ENCODE measurements around the gene DSTN.
A peak's percentile ranks its signal among the peaks of the same experiment; 100 is the strongest.

Gene DSTN

GRCh38 chr20:17568045-17568788 lies 1.7 kb upstream of the DSTN start:
- H3K27me3 ChIP-seq (replicated peaks; ENCODE audit: control insufficient read depth, insufficient read depth, low read length): no peaks in the 10 kb centered on the region
- no peaks in the 10 kb centered on the region for H3K36me3 ChIP-seq (ENCODE audit: control insufficient read depth, insufficient read depth, low read length, severe bottlenecking)
- H3K4me3 ChIP-seq (ENCODE audit: low read length): peak overlapping the region; percentile 99
- DNase-seq (ENCODE audit: low read depth): no peak
- peak overlapping the region; percentile 87 for H3K9ac ChIP-seq (ENCODE audit: low read length)
- H3K4me1 ChIP-seq (ENCODE audit: control insufficient read depth, insufficient read depth, low read length): peaks cover 37% of the 10 kb centered on the region
- no peaks in the 10 kb centered on the region for H3K9me3 ChIP-seq (ENCODE audit: control insufficient read depth, low read length)

DNA sequence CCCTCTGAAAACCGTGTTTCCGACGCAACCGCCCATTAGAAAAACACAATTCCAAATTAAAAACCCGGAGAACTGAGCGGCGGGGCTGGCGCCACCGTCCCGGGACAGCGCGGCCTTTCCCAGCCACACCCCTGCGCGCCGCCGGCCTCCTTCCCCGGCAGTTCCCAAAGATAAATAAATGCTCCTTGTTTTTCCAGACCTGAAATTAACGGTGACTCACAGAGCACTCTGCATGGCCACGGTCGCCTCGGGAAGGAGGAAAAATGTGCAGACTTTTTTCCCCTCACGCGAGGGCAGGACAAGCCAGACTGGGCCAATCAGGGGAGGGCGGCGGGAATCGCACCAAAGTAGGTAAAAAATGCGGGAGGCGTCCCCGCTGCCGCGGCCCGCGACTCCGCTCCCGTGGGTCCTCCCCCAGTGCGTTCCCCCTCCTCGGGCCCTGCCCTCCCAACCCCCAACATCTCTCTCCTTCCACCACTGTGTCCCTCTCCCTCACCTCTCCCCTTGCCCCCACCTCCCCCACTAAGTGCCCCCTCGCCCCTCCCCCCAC lies 828 bp upstream of the DSTN start:
- Histone ChIP-seq H3K9ac (ENCODE audit: low read length) (peak overlapping the region; percentile 87), H3K27me3 (replicated peaks; ENCODE audit: control insufficient read depth, insufficient read depth, low read length) (no peaks in the 10 kb centered on the region), H3K36me3 (ENCODE audit: control insufficient read depth, insufficient read depth, low read length, severe bottlenecking) (no peaks in the 10 kb centered on the region), H3K4me1 (ENCODE audit: control insufficient read depth, insufficient read depth, low read length) (peaks cover 45% of the 10 kb centered on the region), H3K9me3 (ENCODE audit: control insufficient read depth, low read length) (no peaks in the 10 kb centered on the region), H3K4me3 (ENCODE audit: low read length) (peak overlapping the region; percentile 99)
- DNase-seq (ENCODE audit: low read depth): peak; percentile 98

DNA sequence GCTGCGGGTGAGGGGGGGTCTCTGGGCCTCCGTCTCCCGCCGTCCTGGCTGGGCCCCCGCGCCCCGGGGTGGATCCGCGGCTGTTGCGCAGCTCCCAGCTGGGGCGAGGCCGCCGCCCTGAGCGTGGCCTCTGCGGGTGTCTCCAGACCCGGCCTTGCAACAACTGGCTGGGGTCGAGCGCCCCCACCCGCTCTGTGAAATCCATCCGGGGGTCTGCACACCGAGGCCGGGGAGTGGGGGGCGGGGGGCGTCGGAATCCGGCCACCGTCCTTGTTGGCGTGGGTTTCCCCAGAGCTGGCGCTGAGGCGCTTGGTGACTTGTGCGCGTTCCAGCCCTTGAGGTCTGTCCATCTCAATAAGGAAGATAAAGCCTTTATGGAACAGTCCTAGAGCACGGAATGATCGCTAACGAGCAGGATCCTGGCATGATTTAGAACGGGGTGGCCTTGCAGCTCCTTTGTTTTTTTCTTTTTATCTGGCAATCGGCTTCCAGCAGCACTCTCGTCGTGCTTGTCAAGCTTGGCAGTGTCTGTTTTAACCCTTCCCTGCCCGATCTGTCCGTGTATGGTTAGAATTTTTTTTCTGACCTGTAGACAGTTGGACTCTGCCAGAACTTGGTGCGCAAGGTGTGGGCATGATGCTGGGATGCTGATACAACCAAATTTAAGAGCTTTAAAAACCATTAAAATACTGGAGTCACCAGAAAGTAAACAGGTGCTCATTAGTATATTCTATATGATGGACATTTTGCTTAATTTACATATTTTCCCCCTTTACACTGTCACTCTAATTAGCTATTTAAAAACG lies 675 bp downstream of the DSTN start:
- Histone ChIP-seq H3K27me3 (replicated peaks; ENCODE audit: control insufficient read depth, insufficient read depth, low read length) (no peaks in the 10 kb centered on the region), H3K9me3 (ENCODE audit: control insufficient read depth, low read length) (no peaks in the 10 kb centered on the region), H3K4me1 (ENCODE audit: control insufficient read depth, insufficient read depth, low read length) (peaks cover 47% of the 10 kb centered on the region), H3K4me3 (ENCODE audit: low read length) (peak overlapping the region; percentile 99), H3K36me3 (ENCODE audit: control insufficient read depth, insufficient read depth, low read length, severe bottlenecking) (no peaks in the 10 kb centered on the region), H3K9ac (ENCODE audit: low read length) (peak overlapping the region; percentile 99)
- peak; percentile 73 for DNase-seq (ENCODE audit: low read depth)

DNA sequence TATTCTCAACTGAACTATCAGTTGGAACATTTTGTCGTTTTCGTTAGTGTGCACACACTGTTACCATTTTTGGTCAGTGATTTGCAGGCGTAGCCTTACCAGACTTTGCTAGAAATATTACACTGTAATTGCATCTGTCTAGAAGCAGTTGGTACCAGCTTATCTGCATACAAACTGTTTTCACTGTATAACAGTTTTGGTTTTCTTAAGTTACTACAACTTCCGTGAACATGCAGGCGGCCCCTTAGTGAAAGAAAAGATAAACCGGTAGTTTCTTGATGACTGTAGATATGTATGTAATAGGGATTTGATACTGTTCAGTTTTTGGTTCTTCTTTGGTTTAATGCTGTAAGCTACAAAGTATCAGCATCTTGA lies 1.3 kb downstream of the DSTN start:
- DNase-seq (ENCODE audit: low read depth): peak; percentile 53
- Histone ChIP-seq H3K27me3 (replicated peaks; ENCODE audit: control insufficient read depth, insufficient read depth, low read length) (no peaks in the 10 kb centered on the region), H3K9me3 (ENCODE audit: control insufficient read depth, low read length) (no peaks in the 10 kb centered on the region), H3K9ac (ENCODE audit: low read length) (peak overlapping the region; percentile 99), H3K4me3 (ENCODE audit: low read length) (peak overlapping the region; percentile 99), H3K4me1 (ENCODE audit: control insufficient read depth, insufficient read depth, low read length) (peaks cover 46% of the 10 kb centered on the region), H3K36me3 (ENCODE audit: control insufficient read depth, insufficient read depth, low read length, severe bottlenecking) (peaks cover 4% of the 10 kb centered on the region)

GRCh38 chr20:17572034-17572638 lies 2.3 kb downstream of the DSTN start:
- Histone ChIP-seq H3K36me3 (ENCODE audit: control insufficient read depth, insufficient read depth, low read length, severe bottlenecking) (peaks cover 8% of the 10 kb centered on the region), H3K4me1 (ENCODE audit: control insufficient read depth, insufficient read depth, low read length) (peaks cover 46% of the 10 kb centered on the region), H3K9ac (ENCODE audit: low read length) (peak overlapping the region; percentile 99), H3K9me3 (ENCODE audit: control insufficient read depth, low read length) (no peaks in the 10 kb centered on the region), H3K27me3 (replicated peaks; ENCODE audit: control insufficient read depth, insufficient read depth, low read length) (no peaks in the 10 kb centered on the region), H3K4me3 (ENCODE audit: low read length) (peak overlapping the region; percentile 99)
- DNase-seq (ENCODE audit: low read depth): peak; percentile 43

DNA sequence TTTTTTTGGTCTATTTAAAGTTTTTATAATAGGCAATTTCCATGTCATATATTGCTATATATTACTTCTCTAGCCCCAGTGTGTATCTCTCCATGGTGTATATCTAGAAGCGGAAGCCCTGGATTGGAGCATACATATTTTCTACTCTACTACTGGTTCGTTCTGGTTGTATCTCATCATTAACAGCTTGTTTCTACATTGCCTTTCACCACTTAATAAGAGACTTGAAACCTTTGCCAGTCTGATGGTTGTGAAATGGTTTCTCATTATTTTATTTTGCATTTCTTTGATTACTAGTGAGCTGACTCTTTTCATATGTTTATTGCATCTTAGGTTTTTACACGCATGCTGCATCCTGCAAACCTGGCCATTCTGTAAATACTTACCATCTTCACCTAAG lies 3.6 kb downstream of the DSTN start:
- peaks cover 8% of the 10 kb centered on the region for H3K36me3 ChIP-seq (ENCODE audit: control insufficient read depth, insufficient read depth, low read length, severe bottlenecking)
- DNase-seq (ENCODE audit: low read depth): no peak
- H3K4me1 ChIP-seq (ENCODE audit: control insufficient read depth, insufficient read depth, low read length): peaks cover 41% of the 10 kb centered on the region
- no peaks in the 10 kb centered on the region for H3K9me3 ChIP-seq (ENCODE audit: control insufficient read depth, low read length)
- H3K9ac ChIP-seq (ENCODE audit: low read length): peak overlapping the region; percentile 99
- H3K27me3 ChIP-seq (replicated peaks; ENCODE audit: control insufficient read depth, insufficient read depth, low read length): no peaks in the 10 kb centered on the region
- peak overlapping the region; percentile 99 for H3K4me3 ChIP-seq (ENCODE audit: low read length)

- Histone ChIP-seq H3K4me1 (ENCODE audit: control insufficient read depth, insufficient read depth, low read length) (peaks cover 37% of the 10 kb centered on the region), H3K36me3 (ENCODE audit: control insufficient read depth, insufficient read depth, low read length, severe bottlenecking) (peaks cover 8% of the 10 kb centered on the region)
- DNase-seq (ENCODE audit: low read depth): no peak
Observed at GRCh38 chr20:17576215-17576614, 6.3 kb downstream of the DSTN start.

GRCh38 chr20:17579369-17580039 lies 9.6 kb downstream of the DSTN start:
- DNase-seq (ENCODE audit: low read depth): no peak
- Histone ChIP-seq H3K27me3 (replicated peaks; ENCODE audit: control insufficient read depth, insufficient read depth, low read length) (no peaks in the 10 kb centered on the region), H3K4me3 (ENCODE audit: low read length) (no peak overlapping the region), H3K4me1 (ENCODE audit: control insufficient read depth, insufficient read depth, low read length) (peaks cover 6% of the 10 kb centered on the region), H3K9ac (ENCODE audit: low read length) (no peak overlapping the region), H3K9me3 (ENCODE audit: control insufficient read depth, low read length) (no peaks in the 10 kb centered on the region), H3K36me3 (ENCODE audit: control insufficient read depth, insufficient read depth, low read length, severe bottlenecking) (peaks cover 8% of the 10 kb centered on the region)

More at GRCh38 chr20:17576215-17576614, 6.3 kb downstream of the DSTN start:
- no peaks in the 10 kb centered on the region for H3K27me3 ChIP-seq (replicated peaks; ENCODE audit: control insufficient read depth, insufficient read depth, low read length)
- no peaks in the 10 kb centered on the region for H3K9me3 ChIP-seq (ENCODE audit: control insufficient read depth, low read length)
- H3K9ac ChIP-seq (ENCODE audit: low read length): no peak overlapping the region
- no peak overlapping the region for H3K4me3 ChIP-seq (ENCODE audit: low read length)

DNA sequence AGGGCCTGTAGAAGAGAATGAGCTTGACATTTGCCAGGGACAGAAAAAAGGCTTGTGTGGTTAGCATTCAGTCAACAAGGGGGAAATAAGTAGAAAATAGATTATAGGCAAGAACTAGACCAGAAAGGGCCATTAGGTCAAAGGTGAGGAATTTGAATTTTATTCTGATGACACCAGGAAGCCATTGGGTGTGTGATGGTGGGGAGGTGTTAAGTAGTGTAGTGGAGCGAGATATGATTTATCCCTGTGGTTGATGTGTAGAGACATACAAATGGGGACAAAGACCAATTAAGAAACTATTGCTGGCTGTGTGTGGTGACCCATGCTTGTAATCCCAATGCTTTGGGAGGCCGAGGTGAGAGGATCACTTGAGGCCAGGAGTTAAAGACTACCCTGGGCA lies 11.0 kb downstream of the DSTN start:
- H3K9me3 ChIP-seq (ENCODE audit: control insufficient read depth, low read length): no peaks in the 10 kb centered on the region
- no peaks in the 10 kb centered on the region for H3K4me1 ChIP-seq (ENCODE audit: control insufficient read depth, insufficient read depth, low read length)
- peaks cover 8% of the 10 kb centered on the region for H3K36me3 ChIP-seq (ENCODE audit: control insufficient read depth, insufficient read depth, low read length, severe bottlenecking)
- no peaks in the 10 kb centered on the region for H3K27me3 ChIP-seq (replicated peaks; ENCODE audit: control insufficient read depth, insufficient read depth, low read length)
- DNase-seq (ENCODE audit: low read depth): no peak
- H3K9ac ChIP-seq (ENCODE audit: low read length): no peak overlapping the region
- no peak overlapping the region for H3K4me3 ChIP-seq (ENCODE audit: low read length)

DNA sequence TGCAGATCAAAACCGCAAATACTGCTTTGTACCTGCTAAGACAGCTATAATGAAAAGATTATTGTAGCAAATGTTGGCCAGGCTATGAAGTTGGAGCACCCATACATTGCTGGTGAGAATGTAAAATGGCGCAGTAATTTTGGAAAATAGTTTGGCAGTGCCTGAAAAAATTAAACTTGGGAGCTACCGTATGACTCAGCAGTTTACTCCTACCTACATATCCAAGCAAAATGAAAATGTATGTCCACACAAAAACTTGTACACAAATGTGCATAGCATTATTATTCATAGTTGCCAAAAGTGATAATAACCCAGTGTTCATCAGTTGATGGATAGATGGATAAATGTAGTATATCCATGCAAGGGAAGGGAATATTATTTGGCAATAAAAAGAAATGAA lies 13.3 kb downstream of the DSTN start:
- no peaks in the 10 kb centered on the region for H3K9me3 ChIP-seq (ENCODE audit: control insufficient read depth, low read length)
- peaks cover 6% of the 10 kb centered on the region for H3K36me3 ChIP-seq (ENCODE audit: control insufficient read depth, insufficient read depth, low read length, severe bottlenecking)

More for the DNA sequence above, 13.3 kb downstream of the DSTN start:
- no peaks in the 10 kb centered on the region for H3K27me3 ChIP-seq (replicated peaks; ENCODE audit: control insufficient read depth, insufficient read depth, low read length)
- H3K4me3 ChIP-seq (ENCODE audit: low read length): no peak overlapping the region
- DNase-seq (ENCODE audit: low read depth): no peak
- no peak overlapping the region for H3K9ac ChIP-seq (ENCODE audit: low read length)
- no peaks in the 10 kb centered on the region for H3K4me1 ChIP-seq (ENCODE audit: control insufficient read depth, insufficient read depth, low read length)
